SK-N-SH (cell line): Measurements from ENCODE around the gene FAM227B. TPM values are rescaled to one million over a fixed set of nuclear protein-coding genes. Genes with fewer than 3 reads are reported as not detected.

Experiments
- CTCF ChIA-PET: fragments of 300-600, 350-600 bp; formaldehyde crosslinking; extraction: SDS; loops from one replicate; lab custom pipeline; 2021; lab: Yijun Ruan, JAX
- POLR2A ChIA-PET: fragments of 350-600 bp; sonication (Branson Sonifier 250); formaldehyde crosslinking; extraction: SDS; loops from one replicate; lab custom pipeline; 2020; ENCODE audit warnings: antibody characterized with exemption, inconsistent platforms; lab: Yijun Ruan, JAX
- DNase-seq: peaks from one replicate; pipeline ENCODE4 v3.0.0; 2012
- H2AFZ ChIP-seq: fragments of 200-600 bp; sonication (generic); 2 replicates; pipeline ENCODE4 v1.8.1; 2016; ENCODE audit warnings: antibody characterized with exemption, mild to moderate bottlenecking, low read depth
- H3F3A ChIP-seq: fragments of 200-600 bp; sonication (generic); replicated peaks from 2 replicates; pipeline ENCODE3; 2016; ENCODE audit warnings: antibody characterized with exemption, mild to moderate bottlenecking; ENCODE audit not compliant: insufficient read depth
- H3K27ac ChIP-seq, 2 experiments: fragments of 200-500 bp in 1 of 2; fragments of 200-600 bp in 1 of 2; sonication (Bioruptor generic) in 1 of 2; sonication (generic), shearing (Covaris generic) in 1 of 2; 2 replicates each; pipeline versions ENCODE4 v1.5.1 to v1.6.1; 2014 to 2016; ENCODE audit warnings: low read depth in 2 of 2, inconsistent platforms in 1 of 2, low read length in 1 of 2, mild to moderate bottlenecking in 1 of 2, mixed read lengths in 1 of 2
- H3K27me3 ChIP-seq: fragments of 200-600 bp; sonication (generic), shearing (Covaris generic); 2 replicates; pipeline ENCODE4 v1.6.1; 2016; ENCODE audit warnings: mixed run types; ENCODE audit not compliant: insufficient read depth
- H3K36me3 ChIP-seq, 2 experiments: fragments of 200-500 bp in 1 of 2; fragments of 200-600 bp in 1 of 2; sonication (Bioruptor generic) in 1 of 2; sonication (generic) in 1 of 2; replicated peaks in 1 of 2; 2 replicates each; pipeline versions ENCODE3 to v1.5.1; 2014 to 2016; ENCODE audit warnings: low read length in 1 of 2, mild to moderate bottlenecking in 1 of 2; ENCODE audit not compliant: insufficient read depth in 2 of 2, control insufficient read depth in 1 of 2
- H3K4me1 ChIP-seq, 2 experiments: fragments of 200-500 bp in 1 of 2; fragments of 200-600 bp in 1 of 2; sonication (Bioruptor generic) in 1 of 2; sonication (generic), shearing (Covaris generic) in 1 of 2; 2 replicates each; pipeline versions ENCODE4 v1.5.1 to v1.6.1; 2014 to 2016; ENCODE audit warnings: low read depth in 1 of 2, low read length in 1 of 2, mixed run types in 1 of 2; ENCODE audit not compliant: insufficient read depth in 2 of 2, control insufficient read depth in 1 of 2
- H3K4me2 ChIP-seq: fragments of 200-600 bp; sonication (generic), shearing (Covaris generic); 2 replicates; pipeline ENCODE4 v1.6.1; 2017; ENCODE audit warnings: mixed run types
- H3K4me3 ChIP-seq, 2 experiments: fragments of 200-500 bp in 1 of 2; fragments of 200-600 bp in 1 of 2; sonication (Bioruptor generic) in 1 of 2; sonication (generic), shearing (Covaris generic) in 1 of 2; 2 replicates each; pipeline versions ENCODE4 v1.5.1 to v1.8.1; 2014 to 2016; ENCODE audit warnings: low read depth in 2 of 2, inconsistent platforms in 1 of 2, low read length in 1 of 2, mild to moderate bottlenecking in 1 of 2, mixed read lengths in 1 of 2, moderate library complexity in 1 of 2
- H3K79me2 ChIP-seq: fragments of 200-600 bp; sonication (generic); 2 replicates; pipeline ENCODE4 v1.8.1; 2017; ENCODE audit warnings: mild to moderate bottlenecking; ENCODE audit not compliant: insufficient read depth
- H3K9ac ChIP-seq: fragments of 200-600 bp; sonication (generic); 2 replicates; pipeline ENCODE4 v1.6.1; 2017; ENCODE audit warnings: mixed run types
- H3K9me2 ChIP-seq: fragments of 200-600 bp; sonication (generic); 2 replicates; pipeline ENCODE4 v1.6.1; 2017; ENCODE audit warnings: mixed run types
- H3K9me3 ChIP-seq: fragments of 200-600 bp; sonication (generic); 2 replicates; pipeline ENCODE4 v1.6.1; 2017; ENCODE audit warnings: mixed run types, mild to moderate bottlenecking, moderate library complexity
- H4K20me1 ChIP-seq: fragments of 200-600 bp; sonication (generic); 2 replicates; pipeline ENCODE4 v1.6.1; 2017; ENCODE audit warnings: mild to moderate bottlenecking, mixed run types; ENCODE audit not compliant: insufficient read depth
- CHD2 ChIP-seq: fragments of 150-350 bp; IDR thresholded peaks from 2 replicates; pipeline ENCODE4 v1.6.1; 2018; ENCODE audit warnings: low read length; ENCODE audit not compliant: partially characterized antibody
- EP300 ChIP-seq, 2 experiments: IDR thresholded peaks; 2 replicates each; pipeline versions ENCODE4 v1.4.0 to v1.6.1; 2012; ENCODE audit warnings: borderline replicate concordance in 1 of 2, low read depth in 1 of 2, low read length in 1 of 2
- EZH2phosphoT487 ChIP-seq: fragments of 200-600 bp; sonication (generic); IDR thresholded peaks from 2 replicates; pipeline ENCODE4 v1.6.1; 2017; ENCODE audit warnings: low read depth, mixed run types, mild to moderate bottlenecking, antibody characterized with exemption, moderate library complexity, borderline replicate concordance
- FOXJ3 ChIP-seq: sonication (generic); formaldehyde crosslinking; IDR thresholded peaks from 2 replicates; pipeline ENCODE4 v1.5.1; 2020; ENCODE audit warnings: mild to moderate bottlenecking, missing genetic modification reagents
- GABPA ChIP-seq: IDR thresholded peaks from 2 replicates; pipeline ENCODE4 v1.4.0; 2012; ENCODE audit warnings: low read depth, mild to moderate bottlenecking
- IRF3 ChIP-seq: fragments of 150-350 bp; IDR thresholded peaks from 2 replicates; pipeline ENCODE4 v1.6.1; 2016; ENCODE audit warnings: mild to moderate bottlenecking, low read depth, low read length
- JUND ChIP-seq: IDR thresholded peaks from 2 replicates; pipeline ENCODE4 v1.4.0; 2012
- MEF2A ChIP-seq: IDR thresholded peaks from 2 replicates; pipeline ENCODE4 v1.4.0; 2012; ENCODE audit warnings: low read depth, borderline replicate concordance
- MXI1 ChIP-seq: IDR thresholded peaks from 2 replicates; pipeline ENCODE4 v1.6.1; 2012; ENCODE audit warnings: mild to moderate bottlenecking, low read depth, low read length, improper control_type of control experiment
- NFIC ChIP-seq: IDR thresholded peaks from 2 replicates; pipeline ENCODE4 v1.4.0; 2012; ENCODE audit warnings: borderline replicate concordance
- PBX3 ChIP-seq: IDR thresholded peaks from 2 replicates; pipeline ENCODE4; 2012
- POLR2AphosphoS5 ChIP-seq: IDR thresholded peaks from 2 replicates; pipeline ENCODE4 v1.6.1; 2012; ENCODE audit warnings: low read depth, low read length
- RAD21 ChIP-seq: IDR thresholded peaks from 2 replicates; pipeline ENCODE4 v1.6.1; 2012; ENCODE audit warnings: mild to moderate bottlenecking, low read length
- REST ChIP-seq: IDR thresholded peaks from 2 replicates; pipeline ENCODE4 v1.6.1; 2012; ENCODE audit warnings: mild to moderate bottlenecking, low read depth, low read length, moderate library complexity
- RXRA ChIP-seq: IDR thresholded peaks from 2 replicates; pipeline ENCODE4 v1.4.0; 2012; ENCODE audit warnings: low read depth, mild to moderate bottlenecking, borderline replicate concordance
- SMC3 ChIP-seq: IDR thresholded peaks from 2 replicates; pipeline ENCODE4 v1.6.1; 2012; ENCODE audit warnings: low read depth, low read length, improper control_type of control experiment
- WGBS: methylation state at CpG from one replicate; pipeline ENCODE4 v1.1.6; 2017; ENCODE audit warnings: low lambda C conversion rate; 5-methylcytosine and 5-hydroxymethylcytosine counted together
- polyA plus RNA-seq, 3 experiments: library from polyadenylated mRNA; depleted of rRNA; stranded (reverse); fragments of >200 nt; gene quantifications; 2 replicates each; pipeline ENCODE4 v1.2.3, GENCODE V29; 2012
- TF ChIP-seq, protein P1 (sequence below): fragments of 200-600 bp; sonication (generic); IDR thresholded peaks from 2 replicates; pipeline ENCODE4 v1.6.1; 2017; ENCODE audit warnings: antibody characterized with exemption, mild to moderate bottlenecking, moderate library complexity

The FAM227B gene
- polyA plus RNA-seq, 1 of the 3 experiments (the other 2 are of a cell fraction), result 4.4 TPM

- Histone ChIP-seq H3K27me3 (no peaks in the 10 kb centered on the region), H3K9me2 (no peaks in the 10 kb centered on the region), H3K27ac (no peak overlapping the region), H4K20me1 (no peaks in the 10 kb centered on the region), H3K9me3 (no peaks in the 10 kb centered on the region), H3K36me3 (peaks cover 0 to 2% of the 10 kb centered on the region in 2 experiments), H2AFZ (no peak overlapping the region), H3K4me3 (no peak overlapping the region), H3F3A (no peaks in the 10 kb centered on the region), H3K4me1 (no peaks in the 10 kb centered on the region), H3K9ac (no peak overlapping the region), H3K4me2 (no peak overlapping the region), H3K79me2 (no peaks in the 10 kb centered on the region)
- ChIA-PET POLR2A (no interaction called here), CTCF (no interaction called here)
- TF ChIP-seq PBX3 (no peak), EP300 (IDR thresholded peaks at IDR 0.05; ENCODE audit: borderline replicate concordance in 1 of 2, low read depth in 1 of 2, low read length in 1 of 2) (no peak), SMC3 (no peak)
- DNase-seq, result no peak
- 17% methylated on average over 1 of the region's 1 CpG for WGBS
Measured at GRCh38 chr15:49570174-49570573, 50.4 kb downstream of the FAM227B start.

GRCh38 chr15:49560045-49560444, 60.6 kb downstream of the FAM227B start:
- Histone ChIP-seq H3K4me3 (no peak overlapping the region), H3K27ac (no peak overlapping the region), H3F3A (no peaks in the 10 kb centered on the region), H3K9me2 (no peaks in the 10 kb centered on the region), H3K79me2 (no peaks in the 10 kb centered on the region), H3K4me1 (no peaks in the 10 kb centered on the region), H3K36me3 (peaks cover 0 to 3% of the 10 kb centered on the region in 2 experiments), H3K9ac (no peak overlapping the region), H4K20me1 (no peaks in the 10 kb centered on the region), H2AFZ (no peak overlapping the region), H3K9me3 (no peaks in the 10 kb centered on the region)
- ChIA-PET POLR2A (no interaction called here), CTCF (no interaction called here)
- no peak for DNase-seq
- TF ChIP-seq REST (no peak), JUND (no peak), GABPA (no peak), MEF2A (no peak), SMC3 (no peak), NFIC (no peak), RAD21 (no peak), FOXJ3 (CRISPR knock-in tag) (no peak), MXI1 (no peak), RXRA (no peak), IRF3 (no peak), CHD2 (no peak), EZH2phosphoT487 (no peak), POLR2AphosphoS5 (no peak)
- TF ChIP-seq, protein P1, sequence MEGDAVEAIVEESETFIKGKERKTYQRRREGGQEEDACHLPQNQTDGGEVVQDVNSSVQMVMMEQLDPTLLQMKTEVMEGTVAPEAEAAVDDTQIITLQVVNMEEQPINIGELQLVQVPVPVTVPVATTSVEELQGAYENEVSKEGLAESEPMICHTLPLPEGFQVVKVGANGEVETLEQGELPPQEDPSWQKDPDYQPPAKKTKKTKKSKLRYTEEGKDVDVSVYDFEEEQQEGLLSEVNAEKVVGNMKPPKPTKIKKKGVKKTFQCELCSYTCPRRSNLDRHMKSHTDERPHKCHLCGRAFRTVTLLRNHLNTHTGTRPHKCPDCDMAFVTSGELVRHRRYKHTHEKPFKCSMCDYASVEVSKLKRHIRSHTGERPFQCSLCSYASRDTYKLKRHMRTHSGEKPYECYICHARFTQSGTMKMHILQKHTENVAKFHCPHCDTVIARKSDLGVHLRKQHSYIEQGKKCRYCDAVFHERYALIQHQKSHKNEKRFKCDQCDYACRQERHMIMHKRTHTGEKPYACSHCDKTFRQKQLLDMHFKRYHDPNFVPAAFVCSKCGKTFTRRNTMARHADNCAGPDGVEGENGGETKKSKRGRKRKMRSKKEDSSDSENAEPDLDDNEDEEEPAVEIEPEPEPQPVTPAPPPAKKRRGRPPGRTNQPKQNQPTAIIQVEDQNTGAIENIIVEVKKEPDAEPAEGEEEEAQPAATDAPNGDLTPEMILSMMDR, result no peak
- TF ChIP-seq, all 33 proteins: peak for 0
- Histone ChIP-seq H3K4me2 (no peak overlapping the region), H3K27me3 (no peaks in the 10 kb centered on the region)
